GM12878 (cell line): Measurements from ENCODE around the gene KRTAP12-4. TPM values are rescaled to one million over a fixed set of nuclear protein-coding genes. Genes with fewer than 3 reads are reported as not detected.

ENCODE experiments used
- ATAC-seq: fragments of 200-7000 bp; cut with Tn5 transposase; 3 replicates; pipeline ENCODE4 v1.9.1; 2020; ENCODE audit warnings: mild to moderate bottlenecking, moderate library complexity
- BruUV-seq: library from RNA; stranded (reverse); fragments of 400-500 nt; replicated peaks from 2 replicates; lab custom pipeline; 2021; lab: Mats Ljungman, UMichigan
- CTCF ChIA-PET: fragments of 300-600 bp; sonication (Branson Sonifier 250); formaldehyde crosslinking; extraction: SDS; loops from one replicate; lab custom pipeline; 2021; ENCODE audit warnings: inconsistent platforms; lab: Yijun Ruan, JAX
- POLR2A ChIA-PET: fragments of 350-600 bp; formaldehyde crosslinking; extraction: SDS; loops from one replicate; lab custom pipeline; 2021; ENCODE audit warnings: inconsistent platforms; lab: Charles Lee
- RAD21 ChIA-PET: fragments of 300-600 bp; sonication (Branson Sonifier 250); formaldehyde crosslinking; loops from one replicate; lab custom pipeline; 2023; ENCODE audit warnings: antibody characterized with exemption; ENCODE audit not compliant: unreplicated experiment; lab: Charles Lee
- SMC1A ChIA-PET: fragments of 300-600 bp; sonication (Branson Sonifier 250); formaldehyde crosslinking; loops from one replicate; lab custom pipeline; 2023; ENCODE audit not compliant: unreplicated experiment, uncharacterized antibody; lab: Charles Lee
- DNase-seq: peaks from one replicate; pipeline ENCODE4 v3.0.0-alpha.2; 2011; ENCODE audit warnings: low read depth, low spot score
- FAIRE-seq: peaks from 3 replicates; lab custom pipeline; 2011; peaks lifted over from hg19 to GRCh38; lab: Jason Lieb, UNC
- H2AFZ ChIP-seq: 2 replicates; pipeline ENCODE4 v1.6.0; 2011; ENCODE audit warnings: low read depth, low read length, control low read depth; ENCODE audit not compliant: control insufficient read depth
- H3K27ac ChIP-seq: 2 replicates; pipeline ENCODE4 v1.5.1; 2011; ENCODE audit warnings: control low read depth; ENCODE audit not compliant: control insufficient read depth, insufficient read depth
- H3K27me3 ChIP-seq, 2 experiments: replicated peaks in 1 of 2; 2 replicates each; pipeline versions ENCODE4 v1.6.0 to v1.6.1; 2011; ENCODE audit warnings: low read length in 1 of 2; ENCODE audit not compliant: control insufficient read depth in 2 of 2, insufficient read depth in 2 of 2
- H3K36me3 ChIP-seq, 2 experiments: 2 replicates each; pipeline ENCODE4 v1.5.1; 2011; ENCODE audit warnings: low read length in 1 of 2; ENCODE audit not compliant: control insufficient read depth in 2 of 2, insufficient read depth in 2 of 2
- H3K4me1 ChIP-seq: 2 replicates; pipeline ENCODE4 v1.6.1; 2011; ENCODE audit warnings: mild to moderate bottlenecking, low read length, moderate library complexity, mixed read lengths; ENCODE audit not compliant: control insufficient read depth, insufficient read depth
- H3K4me2 ChIP-seq: 2 replicates; pipeline ENCODE4 v1.6.0; 2011; ENCODE audit warnings: control low read depth; ENCODE audit not compliant: control insufficient read depth, insufficient read depth
- H3K4me3 ChIP-seq: fragments of 200-600 bp; sonication (generic); 2 replicates; pipeline ENCODE4 v1.5.1; 2016
- H3K79me2 ChIP-seq: 2 replicates; pipeline ENCODE4 v1.6.0; 2011; ENCODE audit warnings: low read length; ENCODE audit not compliant: control insufficient read depth, insufficient read depth
- H3K9ac ChIP-seq: 2 replicates; pipeline ENCODE4 v1.8.0; 2011; ENCODE audit warnings: low read length, control low read depth, mixed read lengths; ENCODE audit not compliant: control insufficient read depth, insufficient read depth
- H3K9me3 ChIP-seq: replicated peaks from 3 replicates; pipeline ENCODE4 v1.5.1; 2011; ENCODE audit warnings: mild to moderate bottlenecking, low read length; ENCODE audit not compliant: control insufficient read depth, insufficient read depth
- H4K20me1 ChIP-seq: 2 replicates; pipeline ENCODE4 v1.6.0; 2011; ENCODE audit not compliant: control insufficient read depth, insufficient read depth
- BHLHE40 ChIP-seq, 2 experiments: fragments of 450-650 bp in 1 of 2; IDR thresholded peaks; 2 replicates each; pipeline ENCODE4 v1.6.1; 2011 to 2017; ENCODE audit warnings: low read depth in 2 of 2, borderline replicate concordance in 1 of 2, improper control_type of control experiment in 1 of 2, low read length in 1 of 2, mild to moderate bottlenecking in 1 of 2
- CBX5 ChIP-seq: sonication (generic); IDR thresholded peaks from 2 replicates; pipeline ENCODE4 v1.6.1; 2016; ENCODE audit warnings: low read depth, moderate library complexity, mild to moderate bottlenecking, inconsistent platforms
- EP300 ChIP-seq, 2 experiments: fragments of 150-350 bp in 1 of 2; IDR thresholded peaks; 2 replicates each; pipeline ENCODE4 v1.6.1; 2011 to 2012; ENCODE audit warnings: low read depth in 2 of 2, low read length in 2 of 2, borderline replicate concordance in 1 of 2, improper control_type of control experiment in 1 of 2, inconsistent platforms in 1 of 2; ENCODE audit not compliant: control insufficient read depth in 1 of 2
- FOXM1 ChIP-seq: IDR thresholded peaks from 2 replicates; pipeline ENCODE4 v1.6.1; 2012; ENCODE audit warnings: low read depth, mild to moderate bottlenecking, inconsistent platforms, low read length, moderate library complexity
- GATAD2B ChIP-seq: fragments of 450-650 bp; conservative IDR thresholded peaks from 2 replicates; pipeline ENCODE4 v1.6.1; 2017; ENCODE audit warnings: low read depth, mild to moderate bottlenecking, moderate library complexity
- MTA2 ChIP-seq: fragments of 450-650 bp; IDR thresholded peaks from 2 replicates; pipeline ENCODE4 v1.6.1; 2016; ENCODE audit warnings: low read depth, mild to moderate bottlenecking, moderate library complexity
- MTA3 ChIP-seq: IDR thresholded peaks from 2 replicates; pipeline ENCODE4 v1.6.1; 2012; ENCODE audit warnings: low read length, inconsistent platforms, borderline replicate concordance
- MYB ChIP-seq: fragments of 150-350 bp; IDR thresholded peaks from 2 replicates; pipeline ENCODE4 v1.6.1; 2014; ENCODE audit warnings: mild to moderate bottlenecking, low read depth, low read length, borderline replicate concordance
- RUNX3 ChIP-seq: IDR thresholded peaks from 2 replicates; pipeline ENCODE4 v1.6.1; 2012; ENCODE audit warnings: low read length, inconsistent platforms
- WGBS: methylation state at CpG from one replicate; pipeline ENCODE4 v1.1.6; 2016; ENCODE audit warnings: low lambda C conversion rate; ENCODE audit not compliant: insufficient replicate concordance, insufficient coverage; ENCODE audit errors: missing lambda C conversion rate; 5-methylcytosine and 5-hydroxymethylcytosine counted together
- in situ Hi-C: fragments of 300-500 bp; cut with MboI; formaldehyde crosslinking; loops from 9 replicates; pipeline ENCODE4 v1.14.3; 2018; ENCODE audit warnings: mixed read lengths
- intact Hi-C: fragments of 100-400 bp; cut with micrococcal nuclease; formaldehyde crosslinking; loops from one replicate; pipeline ENCODE4 v1.14.2; 2022; ENCODE audit not compliant: unreplicated experiment
- polyA plus RNA-seq, 11 experiments: library from polyadenylated mRNA; depleted of rRNA in 4 of 11; unstranded in 6 of 11; stranded (reverse) in 5 of 11; fragments of >200 nt; fragmentation: Nextera tagmentation in 4 of 11; fragmentation: Illumina TruSeq in 1 of 11; extraction: Ambion mirVana in 4 of 11; extraction: Trizol in 1 of 11; gene quantifications; 1 replicate in 1 of 11; 2 replicates in 10 of 11; pipeline versions ENCODE4 v1.2.1 to v1.2.3, GENCODE V29; 2011 to 2016; ENCODE audit warnings: inconsistent platforms in 2 of 11, missing spikeins in 2 of 11, low read depth in 1 of 11
- total RNA-seq, 4 experiments: library from RNA; depleted of rRNA in 3 of 4; stranded (reverse); fragments of >200 nt in 3 of 4; fragmentation: Illumina TruSeq in 1 of 4; extraction: Trizol in 1 of 4; gene quantifications; 2 replicates each; pipeline versions ENCODE4 v1.2.1 to v1.2.3, GENCODE V29; 2013 to 2021

Gene KRTAP12-4
- total and polyA plus RNA-seq, 10 of the 15 experiments (the other 5 are each of a cell fraction or from before 2014, with no cell fraction given), result not detected

- no peak overlapping the region for H3K4me3 ChIP-seq
- in situ Hi-C loops, result no loop called here
- no peaks in the 10 kb centered on the region for H4K20me1 ChIP-seq
- peaks cover 0 to 1% of the 10 kb centered on the region in 2 experiments; a peak in 2 of 4 replicates for H3K27me3 ChIP-seq
- intact Hi-C loops, result no loop called here
- H3K9me3 ChIP-seq, result no peaks in the 10 kb centered on the region
- no peak overlapping the region for H3K4me2 ChIP-seq
- ATAC-seq (no peak), FAIRE-seq (no peak), DNase-seq (no peak)
- no peaks in the 10 kb centered on the region for H3K79me2 ChIP-seq
- 41% methylated on average over 25 of the region's 25 CpGs for WGBS
- no peaks in the 10 kb centered on the region; the same call in 1 of the 2 replicates for H3K4me1 ChIP-seq
- ChIA-PET CTCF (no interaction called here), POLR2A (no interaction called here), RAD21 (interaction anchor here (0.6 kb wide), 1 partner anchor 240 kb away, joined by 4 read pairs; no protein-coding TSS in a partner anchor), SMC1A (no interaction called here)
- H3K9ac ChIP-seq, result no peak overlapping the region
- TF ChIP-seq BHLHE40 (IDR thresholded peaks at IDR 0.05; ENCODE audit: borderline replicate concordance in 1 of 2, low read depth in 2 of 2, low read length in 1 of 2) (no peak), FOXM1 (no peak), GATAD2B (no peak), MTA2 (no peak)
- H3K36me3 ChIP-seq, result no peaks in the 10 kb centered on the region
- no TSS peak for BruUV-seq
- no peak overlapping the region for H3K27ac ChIP-seq
- no peak overlapping the region for H2AFZ ChIP-seq
Observed at GRCh38 chr21:44686843-44687561, 32.5 kb upstream of the KRTAP12-4 start.

- CTCF ChIA-PET, result no interaction called here
- no peaks in the 10 kb centered on the region for H3K79me2 ChIP-seq
- no peak for FAIRE-seq
- no peaks in the 10 kb centered on the region for H3K9me3 ChIP-seq
- 21% methylated on average over 11 of the region's 14 CpGs for WGBS
- TF ChIP-seq MTA3 (no peak), RUNX3 (peak; percentile 17; the same call in 1 of the 2 replicates), EP300 (IDR thresholded peaks at IDR 0.05; ENCODE audit: borderline replicate concordance in 1 of 2, control insufficient read depth in 1 of 2, low read depth in 2 of 2, low read length in 2 of 2) (no peak), MYB (no peak), CBX5 (no peak)
- TF ChIP-seq, all 136 proteins: peak for 1
- Histone ChIP-seq H3K9ac (no peak overlapping the region), H3K4me2 (no peak overlapping the region), H2AFZ (no peak overlapping the region), H3K4me3 (no peak overlapping the region), H3K27ac (no peak overlapping the region), H3K4me1 (no peaks in the 10 kb centered on the region; the same call in 1 of the 2 replicates), H4K20me1 (no peaks in the 10 kb centered on the region), H3K27me3 (peaks cover 0 to 1% of the 10 kb centered on the region in 2 experiments; a peak in 2 of 4 replicates), H3K36me3 (no peaks in the 10 kb centered on the region)
- RAD21 ChIA-PET, result interaction anchor here (0.6 to 0.9 kb wide), 2 partner anchors 31 to 241 kb away, joined by 3 to 4 read pairs; no protein-coding TSS in a partner anchor
- intact Hi-C loops, result no loop called here
- POLR2A ChIA-PET, result no interaction called here
- DNase-seq, result no peak
- BruUV-seq, result no TSS peak
- ATAC-seq, result no peak
- in situ Hi-C loops, result no loop called here
- SMC1A ChIA-PET, result no interaction called here
Observed at GRCh38 chr21:44686000-44686781, 31.7 kb upstream of the KRTAP12-4 start.
